Measurements from ENCODE around the gene CFAP119.

DNA sequence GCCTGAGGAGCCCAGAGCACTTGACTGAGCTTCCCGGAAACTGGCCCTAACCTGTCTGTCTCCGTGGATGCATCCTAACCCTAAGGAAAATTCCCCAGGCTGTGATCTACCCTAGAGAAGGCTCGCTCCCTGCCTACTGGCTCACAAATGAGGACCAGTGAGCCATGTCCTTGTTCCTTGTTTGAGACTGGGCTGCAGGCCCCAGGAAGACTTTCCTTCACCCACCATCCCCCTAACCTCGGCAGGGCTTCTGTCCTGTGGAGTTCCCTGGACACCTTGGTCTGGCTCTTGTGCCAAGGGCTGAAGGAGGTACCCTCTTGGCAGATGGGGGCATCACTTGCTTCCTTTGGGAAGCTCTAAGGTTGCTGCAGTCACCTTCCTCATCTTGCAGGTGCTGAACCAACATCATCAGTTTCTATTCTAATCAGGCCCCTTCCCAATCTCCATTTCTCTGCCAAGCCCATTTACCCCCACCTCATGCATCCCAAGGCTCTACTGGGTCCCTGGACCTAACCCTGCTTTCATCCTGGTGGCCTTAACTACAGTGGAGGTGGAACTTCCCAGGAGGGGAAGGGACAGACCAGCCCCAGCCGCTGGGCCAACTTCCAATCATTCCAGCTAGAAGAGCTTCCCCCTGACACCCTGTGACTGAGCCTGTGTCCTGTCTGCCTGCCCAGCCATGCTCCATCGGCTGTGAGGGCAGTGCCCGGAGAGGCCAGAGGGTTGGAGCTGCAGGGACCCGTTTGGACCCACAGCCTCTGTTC lies 12.7 kb upstream of the CFAP119 start:
- TF ChIP-seq, protein P1, sequence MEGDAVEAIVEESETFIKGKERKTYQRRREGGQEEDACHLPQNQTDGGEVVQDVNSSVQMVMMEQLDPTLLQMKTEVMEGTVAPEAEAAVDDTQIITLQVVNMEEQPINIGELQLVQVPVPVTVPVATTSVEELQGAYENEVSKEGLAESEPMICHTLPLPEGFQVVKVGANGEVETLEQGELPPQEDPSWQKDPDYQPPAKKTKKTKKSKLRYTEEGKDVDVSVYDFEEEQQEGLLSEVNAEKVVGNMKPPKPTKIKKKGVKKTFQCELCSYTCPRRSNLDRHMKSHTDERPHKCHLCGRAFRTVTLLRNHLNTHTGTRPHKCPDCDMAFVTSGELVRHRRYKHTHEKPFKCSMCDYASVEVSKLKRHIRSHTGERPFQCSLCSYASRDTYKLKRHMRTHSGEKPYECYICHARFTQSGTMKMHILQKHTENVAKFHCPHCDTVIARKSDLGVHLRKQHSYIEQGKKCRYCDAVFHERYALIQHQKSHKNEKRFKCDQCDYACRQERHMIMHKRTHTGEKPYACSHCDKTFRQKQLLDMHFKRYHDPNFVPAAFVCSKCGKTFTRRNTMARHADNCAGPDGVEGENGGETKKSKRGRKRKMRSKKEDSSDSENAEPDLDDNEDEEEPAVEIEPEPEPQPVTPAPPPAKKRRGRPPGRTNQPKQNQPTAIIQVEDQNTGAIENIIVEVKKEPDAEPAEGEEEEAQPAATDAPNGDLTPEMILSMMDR (conservative IDR thresholded peaks at IDR 0.05; ENCODE audit: low read depth in 2 of 2) = no peak
- TF ChIP-seq POLR2AphosphoS5 (IDR thresholded peaks at IDR 0.05; ENCODE audit: low read depth) (no peak), EZH2 (IDR thresholded peaks at IDR 0.05; ENCODE audit: low read depth, unreplicated experiment) (no peak), STAT1 (IDR thresholded peaks at IDR 0.05; ENCODE audit: unreplicated experiment) (no peak), ZNF331 (CRISPR knock-in tag; IDR thresholded peaks at IDR 0.05; ENCODE audit: low read depth) (no peak), CREB1 (CRISPR knock-in tag; IDR thresholded peaks at IDR 0.05; ENCODE audit: low read depth) (no peak)
- TF ChIP-seq, protein P2, sequence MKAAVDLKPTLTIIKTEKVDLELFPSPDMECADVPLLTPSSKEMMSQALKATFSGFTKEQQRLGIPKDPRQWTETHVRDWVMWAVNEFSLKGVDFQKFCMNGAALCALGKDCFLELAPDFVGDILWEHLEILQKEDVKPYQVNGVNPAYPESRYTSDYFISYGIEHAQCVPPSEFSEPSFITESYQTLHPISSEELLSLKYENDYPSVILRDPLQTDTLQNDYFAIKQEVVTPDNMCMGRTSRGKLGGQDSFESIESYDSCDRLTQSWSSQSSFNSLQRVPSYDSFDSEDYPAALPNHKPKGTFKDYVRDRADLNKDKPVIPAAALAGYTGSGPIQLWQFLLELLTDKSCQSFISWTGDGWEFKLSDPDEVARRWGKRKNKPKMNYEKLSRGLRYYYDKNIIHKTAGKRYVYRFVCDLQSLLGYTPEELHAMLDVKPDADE (IDR thresholded peaks at IDR 0.05) = no peak
- TF ChIP-seq, protein P3, sequence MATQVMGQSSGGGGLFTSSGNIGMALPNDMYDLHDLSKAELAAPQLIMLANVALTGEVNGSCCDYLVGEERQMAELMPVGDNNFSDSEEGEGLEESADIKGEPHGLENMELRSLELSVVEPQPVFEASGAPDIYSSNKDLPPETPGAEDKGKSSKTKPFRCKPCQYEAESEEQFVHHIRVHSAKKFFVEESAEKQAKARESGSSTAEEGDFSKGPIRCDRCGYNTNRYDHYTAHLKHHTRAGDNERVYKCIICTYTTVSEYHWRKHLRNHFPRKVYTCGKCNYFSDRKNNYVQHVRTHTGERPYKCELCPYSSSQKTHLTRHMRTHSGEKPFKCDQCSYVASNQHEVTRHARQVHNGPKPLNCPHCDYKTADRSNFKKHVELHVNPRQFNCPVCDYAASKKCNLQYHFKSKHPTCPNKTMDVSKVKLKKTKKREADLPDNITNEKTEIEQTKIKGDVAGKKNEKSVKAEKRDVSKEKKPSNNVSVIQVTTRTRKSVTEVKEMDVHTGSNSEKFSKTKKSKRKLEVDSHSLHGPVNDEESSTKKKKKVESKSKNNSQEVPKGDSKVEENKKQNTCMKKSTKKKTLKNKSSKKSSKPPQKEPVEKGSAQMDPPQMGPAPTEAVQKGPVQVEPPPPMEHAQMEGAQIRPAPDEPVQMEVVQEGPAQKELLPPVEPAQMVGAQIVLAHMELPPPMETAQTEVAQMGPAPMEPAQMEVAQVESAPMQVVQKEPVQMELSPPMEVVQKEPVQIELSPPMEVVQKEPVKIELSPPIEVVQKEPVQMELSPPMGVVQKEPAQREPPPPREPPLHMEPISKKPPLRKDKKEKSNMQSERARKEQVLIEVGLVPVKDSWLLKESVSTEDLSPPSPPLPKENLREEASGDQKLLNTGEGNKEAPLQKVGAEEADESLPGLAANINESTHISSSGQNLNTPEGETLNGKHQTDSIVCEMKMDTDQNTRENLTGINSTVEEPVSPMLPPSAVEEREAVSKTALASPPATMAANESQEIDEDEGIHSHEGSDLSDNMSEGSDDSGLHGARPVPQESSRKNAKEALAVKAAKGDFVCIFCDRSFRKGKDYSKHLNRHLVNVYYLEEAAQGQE (IDR thresholded peaks at IDR 0.05; ENCODE audit: unreplicated experiment) = no peak

All from GM23338 (cell line).